B cell (primary cell): ENCODE data around the gene ZNF541. TPM values are rescaled to one million over a fixed set of nuclear protein-coding genes. Genes with fewer than 3 reads are reported as not detected.

Source experiments
- ATAC-seq: fragments of 200-7000 bp; cut with Tn5 transposase; one replicate; pipeline ENCODE4 v1.10.0; 2021; ENCODE audit warnings: low read depth, mild to moderate bottlenecking, moderate number of reproducible peaks, moderate library complexity
- CTCF ChIA-PET: fragments of 350-600 bp; sonication (Branson Sonifier 250); formaldehyde crosslinking; loops from one replicate; lab custom pipeline; 2021; ENCODE audit warnings: antibody characterized with exemption, inconsistent platforms; lab: Charles Lee
- POLR2A ChIA-PET: fragments of 350-600 bp; sonication (Branson Sonifier 250); formaldehyde crosslinking; loops from one replicate; lab custom pipeline; 2021; ENCODE audit warnings: antibody characterized with exemption; lab: Charles Lee
- DNase-seq: peaks from one replicate; pipeline ENCODE4 v3.0.0; 2013
- H2AFZ ChIP-seq: 2 replicates; pipeline ENCODE4 v1.6.1; 2012; ENCODE audit warnings: mild to moderate bottlenecking, low read depth, low read length; ENCODE audit not compliant: insufficient read depth, poor library complexity, severe bottlenecking
- H3K27ac ChIP-seq, 2 donors: 1 replicate in 1 of 2; 2 replicates in 1 of 2; pipeline ENCODE4 v1.5.1; 2012 to 2013; ENCODE audit warnings: low read length in 2 of 2, mild to moderate bottlenecking in 2 of 2, moderate library complexity in 1 of 2
- H3K27me3 ChIP-seq, 4 experiments: fragments of 200-600 bp in 1 of 4; sonication (generic) in 1 of 4; replicated peaks in 1 of 4; 1 replicate in 2 of 4; 2 replicates in 2 of 4; pipeline versions ENCODE4 v1.6.1 to v1.7.0; 2013 to 2016; ENCODE audit warnings: low read length in 3 of 4, mild to moderate bottlenecking in 2 of 4, mixed read lengths in 1 of 4, moderate library complexity in 1 of 4; ENCODE audit not compliant: insufficient read depth in 4 of 4, control insufficient read depth in 3 of 4; ENCODE audit errors: control extremely low read depth in 1 of 4
- H3K36me3 ChIP-seq, 2 experiments: replicated peaks in 1 of 2; 1 replicate in 1 of 2; 2 replicates in 1 of 2; pipeline versions ENCODE4 v1.6.1 to v1.7.1; 2013; ENCODE audit warnings: low read length in 1 of 2; ENCODE audit not compliant: insufficient read depth in 2 of 2, control insufficient read depth in 1 of 2; ENCODE audit errors: control extremely low read depth in 1 of 2, extremely low read depth in 1 of 2
- H3K4me1 ChIP-seq, 2 donors: fragments of 200-600 bp in 1 of 2; sonication (generic) in 1 of 2; 1 replicate in 1 of 2; 2 replicates in 1 of 2; pipeline versions ENCODE4 v1.5.1 to v1.6.1; 2013 to 2017; ENCODE audit warnings: low read length in 2 of 2; ENCODE audit not compliant: control insufficient read depth in 2 of 2, insufficient read depth in 2 of 2
- H3K4me2 ChIP-seq: replicated peaks from 2 replicates; pipeline ENCODE3; 2012; ENCODE audit warnings: mild to moderate bottlenecking, low read depth, low read length; ENCODE audit not compliant: poor library complexity, severe bottlenecking
- H3K4me3 ChIP-seq, 5 experiments: fragments of 200-600 bp in 1 of 5; sonication (generic) in 1 of 5; 1 replicate in 3 of 5; 2 replicates in 2 of 5; pipeline versions ENCODE4 v1.5.1 to v1.7.0; 2011 to 2016; ENCODE audit warnings: low read length in 4 of 5, mild to moderate bottlenecking in 4 of 5, low read depth in 2 of 5, control low read depth in 1 of 5, moderate library complexity in 1 of 5; ENCODE audit not compliant: insufficient read depth in 1 of 5; ENCODE audit errors: control extremely low read depth in 1 of 5, extremely low read depth in 1 of 5
- H3K79me2 ChIP-seq: fragments of 200-600 bp; sonication (generic); one replicate; pipeline ENCODE4 v1.6.0; 2016; ENCODE audit warnings: low read length; ENCODE audit not compliant: control insufficient read depth, insufficient read depth
- H3K9ac ChIP-seq: fragments of 200-600 bp; sonication (generic); 2 replicates; pipeline ENCODE4 v1.6.1; 2017; ENCODE audit warnings: mild to moderate bottlenecking, low read length, moderate library complexity
- H3K9me3 ChIP-seq, 3 donors: one replicate each; pipeline versions ENCODE4 v1.6.1 to v1.7.1; 2013; ENCODE audit warnings: low read length in 2 of 3; ENCODE audit not compliant: control insufficient read depth in 2 of 3, insufficient read depth in 1 of 3; ENCODE audit errors: control extremely low read depth in 1 of 3
- H4K20me1 ChIP-seq: 2 replicates; pipeline ENCODE4 v1.6.0; 2012; ENCODE audit warnings: mild to moderate bottlenecking, low read length; ENCODE audit not compliant: insufficient read depth, control insufficient read depth, poor library complexity, severe bottlenecking
- H3K27ac Mint-ChIP-seq: one replicate; pipeline ENCODE4 v1.8.0; 2021; ENCODE audit warnings: mixed read lengths
- H3K27me3 Mint-ChIP-seq: one replicate; pipeline ENCODE4 v1.8.0; 2021; ENCODE audit warnings: mixed read lengths
- H3K4me1 Mint-ChIP-seq: one replicate; pipeline ENCODE4 v1.8.0; 2021; ENCODE audit warnings: mixed read lengths
- H3K4me3 Mint-ChIP-seq: one replicate; pipeline ENCODE4 v1.8.0; 2021; ENCODE audit warnings: mixed read lengths
- H3K9me3 Mint-ChIP-seq: one replicate; pipeline ENCODE4 v1.8.0; 2022; ENCODE audit warnings: mixed read lengths; ENCODE audit not compliant: insufficient read depth
- EZH2 ChIP-seq: IDR thresholded peaks from 2 replicates; pipeline ENCODE4 v1.6.1; 2012; ENCODE audit warnings: borderline replicate concordance, low read depth, mild to moderate bottlenecking, moderate library complexity, low read length; ENCODE audit not compliant: insufficient read depth, poor library complexity, severe bottlenecking
- WGBS: methylation state at CpG from one replicate; pipeline ENCODE4 v1.1.5; 2013; ENCODE audit warnings: missing lambda C conversion rate; ENCODE audit not compliant: insufficient coverage; 5-methylcytosine and 5-hydroxymethylcytosine counted together
- intact Hi-C: fragments of 100-400 bp; cut with micrococcal nuclease; formaldehyde crosslinking; loops from one replicate; pipeline ENCODE4 v1.10.0; 2022
- polyA plus RNA-seq: library from polyadenylated mRNA; depleted of rRNA; stranded (reverse); fragments of >200 nt; gene quantifications from 2 replicates; pipeline ENCODE4 v1.2.3, GENCODE V29; 2012
- total RNA-seq, 2 donors: library from RNA; stranded (reverse); fragments of 120-200 nt in 1 of 2; gene quantifications; 1 replicate in 1 of 2; 2 replicates in 1 of 2; pipeline versions ENCODE4 v1.2.3 to v1.2.4, GENCODE V29; 2013 to 2022
- TF ChIP-seq, protein P1 (sequence below): fragments of 200-600 bp; IDR thresholded peaks from one replicate; pipeline ENCODE4 v1.8.0; 2022; ENCODE audit warnings: antibody characterized with exemption, mild to moderate bottlenecking

The ZNF541 gene
- total and polyA plus RNA-seq, 2 donors (not counting 1 experiment from before 2014, with no cell fraction given) = 0.03 TPM; not detected in 1

DNA sequence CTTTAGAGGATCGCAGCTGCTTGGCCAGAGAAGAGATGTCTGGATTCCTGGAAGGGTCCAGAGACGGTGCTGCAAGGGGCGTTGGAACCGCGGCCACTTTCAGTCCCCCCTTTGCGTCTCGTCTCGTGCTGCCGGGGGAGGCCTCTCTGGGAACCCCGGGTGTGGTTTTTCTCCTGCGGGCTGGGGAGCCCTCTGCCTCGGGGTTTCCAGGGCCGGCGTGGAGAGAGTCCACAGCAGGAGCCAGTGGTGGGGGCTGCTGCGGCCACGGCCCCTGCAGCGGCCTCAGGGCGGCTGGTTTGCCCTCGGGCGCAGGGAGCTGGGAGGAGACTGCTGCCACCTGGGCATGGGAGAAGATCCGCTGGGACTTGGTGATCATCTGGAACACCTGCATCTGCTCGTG lies 28.5 kb downstream of the ZNF541 start:
- H3K27ac Mint-ChIP-seq = no peak overlapping the region

DNA sequence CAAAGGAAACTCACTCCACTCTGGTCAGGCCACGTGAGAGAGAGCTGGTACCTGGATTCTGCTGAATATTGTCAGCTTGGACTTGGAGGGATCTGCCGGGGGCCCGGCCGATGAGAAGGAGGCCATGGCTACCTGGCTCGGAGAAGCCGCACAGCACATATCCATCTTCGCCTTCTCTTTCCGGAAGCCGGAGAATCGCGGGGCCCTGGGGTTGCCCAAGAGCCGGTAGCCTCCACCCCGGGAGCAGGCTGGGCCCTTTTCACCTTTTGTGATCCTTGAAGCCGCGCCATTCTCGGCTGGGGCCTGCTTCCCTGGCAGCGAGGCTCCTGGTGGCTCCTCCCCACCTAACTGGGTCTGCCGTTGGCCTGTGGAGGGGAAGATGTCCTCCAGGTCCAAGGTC lies 28.9 kb downstream of the ZNF541 start:
- no peak overlapping the region for H3K4me3 ChIP-seq
- TF ChIP-seq, protein P1, sequence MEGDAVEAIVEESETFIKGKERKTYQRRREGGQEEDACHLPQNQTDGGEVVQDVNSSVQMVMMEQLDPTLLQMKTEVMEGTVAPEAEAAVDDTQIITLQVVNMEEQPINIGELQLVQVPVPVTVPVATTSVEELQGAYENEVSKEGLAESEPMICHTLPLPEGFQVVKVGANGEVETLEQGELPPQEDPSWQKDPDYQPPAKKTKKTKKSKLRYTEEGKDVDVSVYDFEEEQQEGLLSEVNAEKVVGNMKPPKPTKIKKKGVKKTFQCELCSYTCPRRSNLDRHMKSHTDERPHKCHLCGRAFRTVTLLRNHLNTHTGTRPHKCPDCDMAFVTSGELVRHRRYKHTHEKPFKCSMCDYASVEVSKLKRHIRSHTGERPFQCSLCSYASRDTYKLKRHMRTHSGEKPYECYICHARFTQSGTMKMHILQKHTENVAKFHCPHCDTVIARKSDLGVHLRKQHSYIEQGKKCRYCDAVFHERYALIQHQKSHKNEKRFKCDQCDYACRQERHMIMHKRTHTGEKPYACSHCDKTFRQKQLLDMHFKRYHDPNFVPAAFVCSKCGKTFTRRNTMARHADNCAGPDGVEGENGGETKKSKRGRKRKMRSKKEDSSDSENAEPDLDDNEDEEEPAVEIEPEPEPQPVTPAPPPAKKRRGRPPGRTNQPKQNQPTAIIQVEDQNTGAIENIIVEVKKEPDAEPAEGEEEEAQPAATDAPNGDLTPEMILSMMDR = no peak
- no peak for TF ChIP-seq EZH2
- 94% methylated on average over 17 of the region's 18 CpGs for WGBS
- ATAC-seq (no peak), DNase-seq (no peak)
- H3K9me3 ChIP-seq = peaks cover 0 to 2% (median 0%) of the 10 kb centered on the region in 3 donors
- H3K27ac Mint-ChIP-seq = no peak overlapping the region
- H3K27me3 Mint-ChIP-seq = peaks cover 29% of the 10 kb centered on the region
- no peaks in the 10 kb centered on the region for H3K36me3 ChIP-seq
- peaks cover 7% of the 10 kb centered on the region for H3K4me1 Mint-ChIP-seq
- no peak overlapping the region for H3K4me2 ChIP-seq
- ChIA-PET POLR2A (no interaction called here), CTCF (interaction anchor here (1.1 kb wide), 1 partner anchor 16 kb away, joined by 3 read pairs; no protein-coding TSS in a partner anchor)
- no peaks in the 10 kb centered on the region for H3K79me2 ChIP-seq
- H3K27me3 ChIP-seq = peaks cover 0 to 29% (median 11%) of the 10 kb centered on the region in 4 experiments
- H3K9me3 Mint-ChIP-seq = no peaks in the 10 kb centered on the region
- no peak overlapping the region for H3K9ac ChIP-seq
- H4K20me1 ChIP-seq = no peaks in the 10 kb centered on the region
- no peak overlapping the region for H2AFZ ChIP-seq
- no peak overlapping the region for H3K27ac ChIP-seq
- peaks cover 3 to 18% of the 10 kb centered on the region in 2 donors for H3K4me1 ChIP-seq
- intact Hi-C loops = no loop called here
- H3K4me3 Mint-ChIP-seq = no peak overlapping the region

More for the DNA sequence above, 28.5 kb downstream of the ZNF541 start:
- TF ChIP-seq EZH2 = no peak
- TF ChIP-seq, protein P1 = no peak
- H3K4me2 ChIP-seq = peak overlapping the region; percentile 47
- DNase-seq = no peak
- no peak overlapping the region for H3K9ac ChIP-seq
- Mint-ChIP-seq H3K9me3 (no peaks in the 10 kb centered on the region), H3K4me3 (no peak overlapping the region), H3K27me3 (peaks cover 29% of the 10 kb centered on the region), H3K4me1 (peaks cover 7% of the 10 kb centered on the region)
- intact Hi-C loops = no loop called here
- no peak overlapping the region for H2AFZ ChIP-seq
- H3K27ac ChIP-seq = no peak overlapping the region
- H3K9me3 ChIP-seq = peaks cover 0 to 6% (median 0%) of the 10 kb centered on the region in 3 donors
- no peaks in the 10 kb centered on the region for H3K36me3 ChIP-seq
- ChIA-PET CTCF (no interaction called here), POLR2A (no interaction called here)
- no peak overlapping the region for H3K4me3 ChIP-seq
- no peak for ATAC-seq
- peaks cover 3 to 18% of the 10 kb centered on the region in 2 donors for H3K4me1 ChIP-seq
- no peaks in the 10 kb centered on the region for H4K20me1 ChIP-seq
- no peaks in the 10 kb centered on the region for H3K79me2 ChIP-seq
- 89% methylated on average over 22 of the region's 22 CpGs for WGBS
- peaks cover 0 to 29% (median 11%) of the 10 kb centered on the region in 4 experiments for H3K27me3 ChIP-seq
